ENCODE data around the gene SLC9A9.

GRCh38 chr3:143412084-143412483 is 436.2 kb downstream of the SLC9A9 start:
- TF ChIP-seq POLR2A (IDR thresholded peaks at IDR 0.05; ENCODE audit: control extremely low read depth in 1 of 2, low read depth in 2 of 2, low read length in 2 of 2), result no peak
- TF ChIP-seq CTCF (IDR thresholded peaks at IDR 0.05; ENCODE audit: control extremely low read depth in 1 of 3, insufficient read depth in 1 of 3, low read depth in 1 of 3, low read length in 3 of 3), result no peak
- TF ChIP-seq E2F6 (IDR thresholded peaks at IDR 0.05), result no peak
- no peak for TF ChIP-seq SP2 (IDR thresholded peaks at IDR 0.05; ENCODE audit: low read length)
